H1 (cell line): Measurements from ENCODE around the gene CCDC106. TPM values are rescaled to one million over a fixed set of nuclear protein-coding genes. Genes with fewer than 3 reads are reported as not detected.

Experiments used
- ASH2L ChIP-seq: fragments of 200-600, 300-600 bp; sonication (generic); IDR thresholded peaks from one replicate; pipeline ENCODE4 v1.7.1; 2017; ENCODE audit warnings: low read length
- ATF3 ChIP-seq: IDR thresholded peaks from 2 replicates; pipeline ENCODE4 v1.6.1; 2011; ENCODE audit warnings: low read depth, mild to moderate bottlenecking, low read length; ENCODE audit not compliant: insufficient read depth
- BCL11A ChIP-seq, 2 experiments: IDR thresholded peaks; one replicate each; pipeline ENCODE4 v1.6.1; 2011; ENCODE audit warnings: low read depth in 2 of 2, low read length in 2 of 2, mild to moderate bottlenecking in 2 of 2
- CBX5 ChIP-seq: fragments of 300-800, 300-1000 bp; sonication (generic); IDR thresholded peaks from 2 replicates; pipeline ENCODE4 v1.7.1; 2016; ENCODE audit warnings: antibody characterized with exemption, low read length, low read depth
- CHD1 ChIP-seq: IDR thresholded peaks from 2 replicates; pipeline ENCODE4 v1.6.1; 2012; ENCODE audit warnings: low read depth, low read length, improper control_type of control experiment
- CHD2 ChIP-seq: IDR thresholded peaks from 2 replicates; pipeline ENCODE4 v1.6.1; 2012; ENCODE audit warnings: low read length, improper control_type of control experiment
- EGR1 ChIP-seq: IDR thresholded peaks from 2 replicates; pipeline ENCODE4 v1.6.1; 2011; ENCODE audit warnings: low read depth, low read length, borderline replicate concordance
- EP300 ChIP-seq, 2 experiments: IDR thresholded peaks; 1 replicate in 1 of 2; 2 replicates in 1 of 2; pipeline ENCODE4 v1.6.1; 2011 to 2012; ENCODE audit warnings: low read depth in 2 of 2, low read length in 2 of 2, mild to moderate bottlenecking in 2 of 2, borderline replicate concordance in 1 of 2, inconsistent platforms in 1 of 2, moderate library complexity in 1 of 2
- FOSL1 ChIP-seq: IDR thresholded peaks from 2 replicates; pipeline ENCODE4 v1.6.1; 2011; ENCODE audit warnings: mild to moderate bottlenecking, low read depth, low read length, moderate library complexity; ENCODE audit not compliant: insufficient read depth
- GABPA ChIP-seq: IDR thresholded peaks from 2 replicates; pipeline ENCODE4 v1.6.1; 2011; ENCODE audit warnings: mild to moderate bottlenecking, low read length, moderate library complexity, borderline replicate concordance; ENCODE audit not compliant: insufficient read depth
- GTF2F1 ChIP-seq: IDR thresholded peaks from 2 replicates; pipeline ENCODE4 v1.6.1; 2012; ENCODE audit warnings: low read depth, low read length, improper control_type of control experiment, borderline replicate concordance
- KDM5A ChIP-seq: fragments of 200-600 bp; IDR thresholded peaks from 2 replicates; pipeline ENCODE4 v1.7.1; 2012; ENCODE audit warnings: mild to moderate bottlenecking, low read length, inconsistent platforms, mixed read lengths
- NANOG ChIP-seq: IDR thresholded peaks from 2 replicates; pipeline ENCODE4 v1.6.1; 2011; ENCODE audit warnings: low read length, low read depth, mild to moderate bottlenecking, inconsistent platforms; ENCODE audit not compliant: insufficient read depth, poor library complexity, severe bottlenecking
- PHF8 ChIP-seq: fragments of 200-600 bp; sonication (generic); conservative IDR thresholded peaks from 2 replicates; pipeline ENCODE4 v1.7.1; 2012; ENCODE audit warnings: low read depth, mild to moderate bottlenecking, inconsistent platforms, low read length, moderate library complexity
- RFX5 ChIP-seq: IDR thresholded peaks from 2 replicates; pipeline ENCODE4 v1.6.1; 2011; ENCODE audit warnings: low read depth, low read length, improper control_type of control experiment, borderline replicate concordance
- RXRA ChIP-seq: IDR thresholded peaks from 2 replicates; pipeline ENCODE4 v1.6.1; 2011; ENCODE audit warnings: low read depth, mild to moderate bottlenecking, low read length, moderate library complexity; ENCODE audit not compliant: insufficient read depth
- SIRT6 ChIP-seq: IDR thresholded peaks from one replicate; pipeline ENCODE4 v1.7.1; 2012; ENCODE audit warnings: low read length, inconsistent platforms
- SP1 ChIP-seq: IDR thresholded peaks from 2 replicates; pipeline ENCODE4 v1.6.1; 2011; ENCODE audit warnings: low read depth, low read length
- SP2 ChIP-seq: IDR thresholded peaks from 2 replicates; pipeline ENCODE4 v1.6.1; 2012; ENCODE audit warnings: mild to moderate bottlenecking, low read length, inconsistent platforms
- SRF ChIP-seq: IDR thresholded peaks from 2 replicates; pipeline ENCODE4 v1.6.1; 2011; ENCODE audit warnings: mild to moderate bottlenecking, low read depth, low read length, moderate library complexity
- TAF7 ChIP-seq: optimal IDR thresholded peaks from 2 replicates; pipeline ENCODE3; 2011; ENCODE audit warnings: low read depth, mild to moderate bottlenecking, inconsistent platforms, low read length, moderate library complexity, borderline replicate concordance
- USF2 ChIP-seq: IDR thresholded peaks from 2 replicates; pipeline ENCODE4 v1.6.1; 2011; ENCODE audit warnings: low read length, improper control_type of control experiment
- YY1 ChIP-seq: IDR thresholded peaks from 2 replicates; pipeline ENCODE4 v1.6.1; 2011; ENCODE audit warnings: low read depth, mild to moderate bottlenecking, low read length
- polyA plus RNA-seq, 7 experiments: library from polyadenylated mRNA; depleted of rRNA in 3 of 7; stranded (reverse) in 5 of 7; unstranded in 2 of 7; fragments of >200 nt in 5 of 7; fragments of 200-250 nt in 2 of 7; gene quantifications; 1 replicate in 5 of 7; 2 replicates in 1 of 7; 4 replicates in 1 of 7; pipeline versions ENCODE4 v1.2.1 to v1.2.3, GENCODE V29; 2011 to 2013; ENCODE audit warnings: missing spikeins in 2 of 7, mixed read lengths in 2 of 7
- total RNA-seq: library from RNA; stranded (reverse); fragmentation: NEBNext Ultra II Directional; extraction: Animal tissue kit (Norgen Biotek cat#: 25700); gene quantifications from 2 replicates; pipeline ENCODE4 v1.2.1, GENCODE V29; 2021

CCDC106 gene
- total and polyA plus RNA-seq, 2 of the 8 experiments (the other 6 are each of a cell fraction or from before 2014, with no cell fraction given): 12.0 to 20.1 TPM

- TF ChIP-seq RFX5 (no peak), SP1 (peak; percentile 39; the same call in 1 of the 2 replicates), KDM5A (no peak), GABPA (no peak), SP2 (no peak), GTF2F1 (no peak), CBX5 (no peak), FOSL1 (no peak), BCL11A (IDR thresholded peaks at IDR 0.05; ENCODE audit: low read depth in 2 of 2, low read length in 2 of 2) (no peak), USF2 (no peak), TAF7 (peak; percentile 83), EP300 (IDR thresholded peaks at IDR 0.05; ENCODE audit: borderline replicate concordance in 1 of 2, low read depth in 2 of 2, low read length in 2 of 2) (no peak), CHD1 (no peak), PHF8 (peak; percentile 94), ATF3 (no peak), ASH2L (peak; percentile 40), EGR1 (no peak), SIRT6 (no peak), NANOG (no peak), SRF (no peak), RXRA (no peak), CHD2 (peak; percentile 27; the same call in 1 of the 2 replicates), YY1 (peak; percentile 98)
Measured at GRCh38 chr19:55624109-55625003, 23.7 kb upstream of the CCDC106 start, which contains the start of gene ZNF784 (continued).
